Stomach (tissue), 9 donors: ENCODE results near the gene LRIF1. TPM values are rescaled to one million over a fixed set of nuclear protein-coding genes. Genes with fewer than 3 reads are reported as not detected.

Experiments used
- DNase-seq, 2 donors: peaks; one replicate each; pipeline versions ENCODE4 v3.0.0 to v3.0.0-alpha.2; 2013 to 2019
- H3K27ac ChIP-seq, 5 donors: fragments of 200-600 bp in 4 of 5; sonication (generic) in 4 of 5; one replicate each; pipeline ENCODE4 v1.5.1; 2013 to 2019; ENCODE audit warnings: mild to moderate bottlenecking in 1 of 5, moderate library complexity in 1 of 5
- H3K27me3 ChIP-seq, 3 donors: fragments of 200-600 bp; sonication (generic); one replicate each; pipeline ENCODE4 v1.5.1; 2017 to 2019; ENCODE audit warnings: mixed run types in 1 of 3
- H3K36me3 ChIP-seq, 4 donors: fragments of 200-600 bp; sonication (generic); 1 replicate in 3 of 4; 2 replicates in 1 of 4; pipeline ENCODE4 v1.5.1; 2016 to 2019
- H3K4me1 ChIP-seq, 4 donors: fragments of 200-600 bp; sonication (generic); one replicate each; pipeline ENCODE4 v1.5.1; 2016 to 2019
- H3K4me3 ChIP-seq, 4 donors: fragments of 200-600 bp; sonication (generic) in 3 of 4; one replicate each; pipeline ENCODE4 v1.5.1; 2016 to 2019; ENCODE audit warnings: mild to moderate bottlenecking in 1 of 4
- H3K9me3 ChIP-seq, 4 donors: fragments of 200-600 bp; sonication (generic); one replicate each; pipeline ENCODE4 v1.5.1; 2016 to 2019
- EP300 ChIP-seq: sonication (generic); formaldehyde crosslinking; IDR thresholded peaks from one replicate; pipeline ENCODE4 v1.6.1; 2017; ENCODE audit warnings: antibody characterized with exemption
- POLR2A ChIP-seq, 4 donors: fragments of 450-650 bp; IDR thresholded peaks; one replicate each; pipeline ENCODE4 v1.6.1; 2016; ENCODE audit warnings: antibody characterized with exemption in 4 of 4, control low read depth in 2 of 4, mild to moderate bottlenecking in 1 of 4, moderate library complexity in 1 of 4
- POLR2AphosphoS5 ChIP-seq, 3 donors: sonication (generic); formaldehyde crosslinking; IDR thresholded peaks; one replicate each; pipeline ENCODE4 v1.6.1; 2016; ENCODE audit warnings: antibody characterized with exemption in 3 of 3
- WGBS, 5 donors: extraction: QIAGEN DNeasy Blood & Tissue Kit in 3 of 5; methylation state at CpG; one replicate each; pipeline versions ENCODE4 v1.1.5 to v1.1.7; 2013 to 2018; 5-methylcytosine and 5-hydroxymethylcytosine counted together
- intact Hi-C: fragments of 100-400 bp; cut with DNase I; formaldehyde crosslinking; loops from one replicate; pipeline ENCODE4 v1.15.1; 2023; ENCODE audit warnings: low total_unique reads
- polyA plus RNA-seq, 3 donors: library from polyadenylated mRNA; stranded (reverse); fragments of 200-250 nt; gene quantifications; one replicate each; pipeline ENCODE4 v1.2.3, GENCODE V29; 2013
- total RNA-seq, 5 donors: library from RNA; depleted of rRNA; stranded (reverse); fragments of >200 nt; gene quantifications; one replicate each; pipeline versions ENCODE4 v1.1.0 to v1.2.3, GENCODE V29; 2014 to 2016
- TF ChIP-seq, protein P1 (sequence below), 7 experiments: fragments of 450-650 bp in 4 of 7; fragments of 200-600 bp in 3 of 7; sonication (generic) in 3 of 7; IDR thresholded peaks; one replicate each; pipeline ENCODE4 v1.5.1; 2016 to 2019; ENCODE audit warnings: antibody characterized with exemption in 7 of 7, control low read depth in 2 of 7, mild to moderate bottlenecking in 1 of 7
- donor health status: healthy with polysubstance abuse.
- donor health status: Bipolar disorder and iron deficiency.
- donor health status: healthy.

The LRIF1 gene
- total and polyA plus RNA-seq, 8 donors = 2.0 to 22.8 (median 5.7) TPM

DNA sequence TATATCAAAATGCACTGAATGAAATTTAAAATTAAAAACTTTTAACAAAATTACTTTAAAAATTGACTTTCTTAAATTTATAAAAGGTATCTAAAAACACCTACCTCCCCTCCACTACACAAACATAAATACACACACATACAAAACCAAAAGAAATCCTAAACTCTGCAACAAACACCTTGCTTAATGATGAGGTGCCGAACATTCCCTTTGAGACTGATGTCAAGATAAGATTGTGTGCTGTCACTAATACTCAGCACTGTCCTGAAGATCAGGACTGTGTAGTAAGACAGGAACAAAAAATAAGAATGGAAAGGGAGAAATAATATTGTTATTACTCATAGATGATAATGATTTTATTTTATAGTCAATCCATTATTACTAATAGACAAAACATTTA, 45.7 kb downstream of the LRIF1 start:
- Histone ChIP-seq H3K9me3 (peaks cover 0 to 9% (median 4%) of the 10 kb centered on the region in 4 donors), H3K27ac (no peak overlapping the region), H3K4me3 (no peak overlapping the region), H3K36me3 (no peaks in the 10 kb centered on the region), H3K27me3 (no peaks in the 10 kb centered on the region), H3K4me1 (no peaks in the 10 kb centered on the region)
- WGBS, 5 donors = 67 to 91% (median 71%) methylated on average over 1 of the region's 1 CpG
- intact Hi-C loops = no loop called here
- TF ChIP-seq, protein P1, sequence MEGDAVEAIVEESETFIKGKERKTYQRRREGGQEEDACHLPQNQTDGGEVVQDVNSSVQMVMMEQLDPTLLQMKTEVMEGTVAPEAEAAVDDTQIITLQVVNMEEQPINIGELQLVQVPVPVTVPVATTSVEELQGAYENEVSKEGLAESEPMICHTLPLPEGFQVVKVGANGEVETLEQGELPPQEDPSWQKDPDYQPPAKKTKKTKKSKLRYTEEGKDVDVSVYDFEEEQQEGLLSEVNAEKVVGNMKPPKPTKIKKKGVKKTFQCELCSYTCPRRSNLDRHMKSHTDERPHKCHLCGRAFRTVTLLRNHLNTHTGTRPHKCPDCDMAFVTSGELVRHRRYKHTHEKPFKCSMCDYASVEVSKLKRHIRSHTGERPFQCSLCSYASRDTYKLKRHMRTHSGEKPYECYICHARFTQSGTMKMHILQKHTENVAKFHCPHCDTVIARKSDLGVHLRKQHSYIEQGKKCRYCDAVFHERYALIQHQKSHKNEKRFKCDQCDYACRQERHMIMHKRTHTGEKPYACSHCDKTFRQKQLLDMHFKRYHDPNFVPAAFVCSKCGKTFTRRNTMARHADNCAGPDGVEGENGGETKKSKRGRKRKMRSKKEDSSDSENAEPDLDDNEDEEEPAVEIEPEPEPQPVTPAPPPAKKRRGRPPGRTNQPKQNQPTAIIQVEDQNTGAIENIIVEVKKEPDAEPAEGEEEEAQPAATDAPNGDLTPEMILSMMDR (IDR thresholded peaks at IDR 0.05) = no peak
- TF ChIP-seq POLR2AphosphoS5 (IDR thresholded peaks at IDR 0.05) (no peak), POLR2A (IDR thresholded peaks at IDR 0.05) (no peak), EP300 (no peak)
- no peak for DNase-seq

DNA sequence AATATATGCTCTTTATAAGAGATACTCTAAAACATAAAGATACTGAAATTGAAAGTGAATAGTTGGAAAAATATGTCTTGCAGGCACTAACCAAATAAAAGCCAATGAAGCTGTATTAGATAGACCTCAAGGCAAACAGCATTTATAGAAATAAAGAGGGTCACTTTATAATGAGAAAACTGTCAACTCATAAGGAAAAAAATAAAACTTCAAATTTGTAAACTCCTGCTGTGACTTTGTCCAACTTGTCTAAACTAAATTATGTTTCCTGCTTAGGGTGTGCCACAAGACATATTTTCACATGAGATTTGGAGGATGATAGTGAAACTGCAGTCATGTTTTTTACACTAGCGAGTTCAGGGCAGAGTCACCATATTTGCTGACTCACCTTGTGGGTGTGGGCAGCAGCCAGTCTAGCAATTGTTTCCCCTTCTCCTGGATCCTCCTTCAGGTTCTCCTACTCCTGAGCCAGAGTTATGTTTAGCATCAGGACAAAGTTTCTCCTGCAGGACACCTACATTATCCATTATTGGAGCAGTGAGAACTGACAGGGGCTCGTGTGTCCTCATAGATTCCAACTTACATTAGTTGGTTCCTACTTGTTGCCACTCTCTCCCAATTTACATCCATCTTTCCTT, 46.9 kb downstream of the LRIF1 start:
- intact Hi-C loops = no loop called here
- no peak overlapping the region for H3K27ac ChIP-seq
- H3K4me1 ChIP-seq = no peaks in the 10 kb centered on the region
- TF ChIP-seq POLR2AphosphoS5 (IDR thresholded peaks at IDR 0.05) (peak in 1 of 3 donors; percentile 65), EP300 (no peak), POLR2A (IDR thresholded peaks at IDR 0.05) (no peak)
- TF ChIP-seq, protein P1 (IDR thresholded peaks at IDR 0.05) = no peak
- peak in 1 of 2 donors; percentile 24 for DNase-seq
- peaks cover 0 to 17% (median 5%) of the 10 kb centered on the region in 4 donors for H3K9me3 ChIP-seq
- no peaks in the 10 kb centered on the region for H3K27me3 ChIP-seq
- H3K36me3 ChIP-seq = no peaks in the 10 kb centered on the region
- no peak overlapping the region for H3K4me3 ChIP-seq
- 11 to 25% (median 19%) methylated on average over 2 of the region's 2 CpGs for WGBS, 5 donors

DNA sequence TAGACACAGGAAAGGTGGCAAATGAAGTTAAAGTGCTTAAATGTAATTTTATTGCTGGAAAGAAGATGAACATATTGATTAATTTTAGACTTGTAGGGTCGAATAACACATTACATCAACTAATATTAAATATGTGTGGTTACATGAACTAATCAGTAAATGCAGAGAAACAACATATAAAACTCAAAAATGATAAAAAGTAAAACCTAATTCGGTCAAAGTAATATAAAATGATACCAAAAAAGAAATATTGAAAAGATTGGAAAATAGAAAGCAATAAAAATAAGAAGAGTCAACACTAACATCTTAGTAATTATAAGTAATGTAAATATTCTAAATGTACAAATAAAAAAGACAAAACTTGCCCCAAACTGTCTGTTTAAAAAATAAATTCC, 47.5 kb downstream of the LRIF1 start:
- Histone ChIP-seq H3K4me1 (no peaks in the 10 kb centered on the region), H3K4me3 (no peak overlapping the region), H3K9me3 (peaks cover 0 to 17% (median 5%) of the 10 kb centered on the region in 4 donors), H3K27me3 (no peaks in the 10 kb centered on the region), H3K27ac (no peak overlapping the region), H3K36me3 (no peaks in the 10 kb centered on the region)
- no peak for DNase-seq
- no peak for TF ChIP-seq EP300
- TF ChIP-seq, protein P1 (IDR thresholded peaks at IDR 0.05) = no peak
- intact Hi-C loops = no loop called here
- 75 to 83% (median 80%) methylated on average over 2 of the region's 2 CpGs for WGBS, 5 donors

DNA sequence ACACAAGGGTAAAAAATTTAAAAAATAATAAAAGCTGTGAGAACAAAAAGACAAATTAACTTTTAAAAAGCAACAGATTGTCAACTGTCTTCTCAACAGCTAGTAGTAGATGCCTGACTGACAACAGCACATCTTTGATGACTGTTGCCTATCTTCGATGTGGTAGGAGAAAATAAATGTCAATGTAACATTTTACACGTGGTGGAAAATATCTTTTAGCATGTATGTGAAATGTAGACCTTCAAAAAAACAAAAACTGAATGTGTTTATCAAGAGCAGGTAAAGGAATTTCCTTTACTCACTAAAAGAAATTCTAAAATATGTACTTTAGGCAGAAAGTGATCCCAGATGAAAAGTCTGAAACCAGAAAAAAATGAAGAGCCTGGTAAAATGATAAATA, 47.9 kb downstream of the LRIF1 start:
- 66 to 80% (median 72%) methylated on average over 2 of the region's 2 CpGs for WGBS, 5 donors
- no peaks in the 10 kb centered on the region for H3K27me3 ChIP-seq
- no peak overlapping the region for H3K27ac ChIP-seq
- no peak for TF ChIP-seq POLR2AphosphoS5 (IDR thresholded peaks at IDR 0.05)
- TF ChIP-seq, protein P1 (IDR thresholded peaks at IDR 0.05) = no peak
- no peak for TF ChIP-seq EP300
- no peak for TF ChIP-seq POLR2A (IDR thresholded peaks at IDR 0.05)
- no peak for DNase-seq
- H3K9me3 ChIP-seq = peaks cover 0 to 17% (median 5%) of the 10 kb centered on the region in 4 donors
- H3K4me3 ChIP-seq = no peak overlapping the region
- no peaks in the 10 kb centered on the region for H3K4me1 ChIP-seq
- intact Hi-C loops = no loop called here
- H3K36me3 ChIP-seq = no peaks in the 10 kb centered on the region
